HepG2 (cell line): ENCODE data around the gene ABCC3. TPM values are rescaled to one million over a fixed set of nuclear protein-coding genes. Genes with fewer than 3 reads are reported as not detected.
A peak's percentile ranks its signal among the peaks of the same experiment; 100 is the strongest.

Experiments used
- ETS1 ChIP-seq: sonication (generic); formaldehyde crosslinking; IDR thresholded peaks from 2 replicates; pipeline ENCODE4 v1.4.0; 2020; ENCODE audit warnings: missing genetic modification reagents
- GPN1 ChIP-seq: sonication (generic); formaldehyde crosslinking; IDR thresholded peaks from 2 replicates; pipeline ENCODE4 v1.5.1; 2020; ENCODE audit warnings: missing genetic modification reagents, borderline replicate concordance
- ISX ChIP-seq: sonication (generic); formaldehyde crosslinking; conservative IDR thresholded peaks from 2 replicates; pipeline ENCODE4 v1.5.0; 2020; ENCODE audit warnings: missing genetic modification reagents
- MEF2D ChIP-seq: sonication (generic); formaldehyde crosslinking; IDR thresholded peaks from 2 replicates; pipeline ENCODE4 v1.5.1; 2020; ENCODE audit warnings: mild to moderate bottlenecking, missing genetic modification reagents
- PAX8 ChIP-seq: sonication (generic); formaldehyde crosslinking; IDR thresholded peaks from 2 replicates; pipeline ENCODE4 v1.8.0; 2022; ENCODE audit warnings: mild to moderate bottlenecking, missing genetic modification reagents, borderline replicate concordance
- POGZ ChIP-seq: sonication (generic); formaldehyde crosslinking; IDR thresholded peaks from 2 replicates; pipeline ENCODE4 v1.4.0; 2020; ENCODE audit warnings: mild to moderate bottlenecking, missing genetic modification reagents
- SOX6 ChIP-seq, 2 experiments: fragments of 450-650 bp in 1 of 2; sonication (generic) in 1 of 2; formaldehyde crosslinking in 1 of 2; IDR thresholded peaks; 2 replicates each; pipeline versions ENCODE4 v1.4.0 to v1.6.1; 2017 to 2020; ENCODE audit warnings: antibody characterized with exemption in 1 of 2, mild to moderate bottlenecking in 1 of 2, missing genetic modification reagents in 1 of 2
- STAT5B ChIP-seq: sonication (generic); formaldehyde crosslinking; IDR thresholded peaks from 2 replicates; pipeline ENCODE4 v1.4.0; 2020; ENCODE audit warnings: missing genetic modification reagents
- STAT6 ChIP-seq: sonication (generic); formaldehyde crosslinking; IDR thresholded peaks from 2 replicates; pipeline ENCODE4 v1.4.0; 2020; ENCODE audit warnings: missing genetic modification reagents, mild to moderate bottlenecking, borderline replicate concordance
- ZBTB40 ChIP-seq, 2 experiments: fragments of 450-650 bp in 1 of 2; sonication (generic) in 1 of 2; formaldehyde crosslinking in 1 of 2; IDR thresholded peaks; 2 replicates each; pipeline versions ENCODE4 v1.6.1 to v1.8.0; 2016 to 2022; ENCODE audit warnings: antibody characterized with exemption in 1 of 2, mild to moderate bottlenecking in 1 of 2, missing genetic modification reagents in 1 of 2
- ZFP37 ChIP-seq: sonication (generic); formaldehyde crosslinking; IDR thresholded peaks from 2 replicates; pipeline ENCODE4 v1.4.0; 2020; ENCODE audit warnings: missing genetic modification reagents, borderline replicate concordance
- ZFP90 ChIP-seq: sonication (generic); formaldehyde crosslinking; IDR thresholded peaks from 2 replicates; pipeline ENCODE4 v1.8.0; 2022; ENCODE audit warnings: missing genetic modification reagents, mild to moderate bottlenecking, inconsistent platforms, borderline replicate concordance
- ZMYM3 ChIP-seq: sonication (generic); formaldehyde crosslinking; IDR thresholded peaks from 2 replicates; pipeline ENCODE4 v1.5.1; 2020; ENCODE audit warnings: mild to moderate bottlenecking, missing genetic modification reagents
- ZNF749 ChIP-seq: sonication (generic); formaldehyde crosslinking; IDR thresholded peaks from 2 replicates; pipeline ENCODE4 v1.8.0; 2022; ENCODE audit warnings: mild to moderate bottlenecking, missing genetic modification reagents, moderate library complexity, borderline replicate concordance
- polyA plus RNA-seq, 8 experiments: library from polyadenylated mRNA; depleted of rRNA in 3 of 8; stranded (reverse) in 7 of 8; unstranded in 1 of 8; fragments of >200 nt; fragmentation: Illumina TruSeq in 4 of 8; extraction: Trizol in 4 of 8; gene quantifications; 2 replicates each; pipeline versions ENCODE4 v1.2.1 to v1.2.3, GENCODE V29; 2011 to 2016; ENCODE audit warnings: low read depth in 4 of 8, missing spikeins in 1 of 8, mixed read lengths in 1 of 8; ENCODE audit not compliant: insufficient read depth in 1 of 8
- total RNA-seq, 5 experiments: library from RNA; depleted of rRNA; stranded (reverse); fragments of >200 nt; fragmentation: Illumina TruSeq; extraction: Trizol; gene quantifications; 2 replicates each; pipeline ENCODE4 v1.2.3, GENCODE V29; 2016; ENCODE audit warnings: low read depth in 1 of 5

Gene ABCC3
- total and polyA plus RNA-seq, 2 of the 13 experiments (the other 11 are each of a cell fraction or from before 2014, with no cell fraction given) = 25.2 to 50.7 TPM

GRCh38 chr17:50642722-50643656 is 8.3 kb downstream of the ABCC3 start (continued):
- TF ChIP-seq STAT6 (CRISPR knock-in tag) = no peak
- no peak for TF ChIP-seq STAT5B
- TF ChIP-seq GPN1 (CRISPR knock-in tag) = no peak
- TF ChIP-seq ISX (CRISPR knock-in tag) = no peak
- no peak for TF ChIP-seq ETS1 (CRISPR knock-in tag)
- TF ChIP-seq MEF2D (CRISPR knock-in tag) = no peak
- no peak for TF ChIP-seq ZFP37 (CRISPR knock-in tag)
- TF ChIP-seq ZNF749 (CRISPR knock-in tag) = no peak
- TF ChIP-seq PAX8 (CRISPR knock-in tag) = no peak
- TF ChIP-seq ZMYM3 (CRISPR knock-in tag) = peak; percentile 56; the same call in 1 of the 2 replicates
- TF ChIP-seq ZBTB40 (IDR thresholded peaks at IDR 0.05) = no peak
- no peak for TF ChIP-seq ZBTB40 (CRISPR knock-in tag; IDR thresholded peaks at IDR 0.05)
- TF ChIP-seq SOX6 (IDR thresholded peaks at IDR 0.05) = no peak
- peak; percentile 40; the same call in 1 of the 2 replicates for TF ChIP-seq SOX6 (CRISPR knock-in tag; IDR thresholded peaks at IDR 0.05)
- no peak for TF ChIP-seq POGZ (CRISPR knock-in tag)
- no peak for TF ChIP-seq ZFP90
